DMS 273 (cell line): ENCODE data around the gene CDT1.
"Not testable (repeated sequence)": the region's sequence is repeated elsewhere in the genome, so short reads cannot be mapped to it uniquely, and the experiment has no call there.

Experiments used
- DNase-seq: peaks from one replicate; lab custom pipeline; 2025; ENCODE audit not compliant: unreplicated experiment; lab: John Stamatoyannopoulos, UW

Gene CDT1

GRCh38 chr16:88815901-88816589 lies 12.5 kb downstream of the CDT1 start:
- DNase-seq: peak; percentile 83

- DNase-seq: no peak
Observed at GRCh38 chr16:88816736-88817535, 13.3 kb downstream of the CDT1 start.

- DNase-seq: no peak
Observed at GRCh38 chr16:88817785-88818574, 14.4 kb downstream of the CDT1 start.

GRCh38 chr16:88818575-88818874 lies 14.9 kb downstream of the CDT1 start:
- no peak for DNase-seq

- no peak for DNase-seq
Observed at GRCh38 chr16:88819126-88819525, 15.5 kb downstream of the CDT1 start.

GRCh38 chr16:88820385-88821025 lies 16.9 kb downstream of the CDT1 start:
- peak; percentile 53 for DNase-seq

- no peak for DNase-seq
Observed at GRCh38 chr16:88821168-88821850, 17.7 kb downstream of the CDT1 start.

GRCh38 chr16:88822281-88823040 lies 18.9 kb downstream of the CDT1 start:
- DNase-seq: no peak

- DNase-seq: not testable (repeated sequence)
Observed at GRCh38 chr16:88823646-88824045, 20.1 kb downstream of the CDT1 start.

- no peak for DNase-seq
Observed at GRCh38 chr16:88824256-88825077, 20.9 kb downstream of the CDT1 start.

GRCh38 chr16:88825146-88825545 lies 21.6 kb downstream of the CDT1 start:
- no peak for DNase-seq

- DNase-seq: no peak
Observed at GRCh38 chr16:88826070-88826840, 22.7 kb downstream of the CDT1 start.

- DNase-seq: no peak
Observed at GRCh38 chr16:88827727-88828126, 24.1 kb downstream of the CDT1 start.

GRCh38 chr16:88828711-88829110 lies 25.1 kb downstream of the CDT1 start:
- DNase-seq: no peak

- no peak for DNase-seq
Observed at GRCh38 chr16:88830258-88830657, 26.7 kb downstream of the CDT1 start.

- no peak for DNase-seq
Observed at GRCh38 chr16:88830783-88831182, 27.2 kb downstream of the CDT1 start.

- DNase-seq: no peak
Observed at GRCh38 chr16:88831838-88832237, 28.2 kb downstream of the CDT1 start.

- DNase-seq: no peak
Observed at GRCh38 chr16:88833086-88833485, 29.5 kb downstream of the CDT1 start.
